Measurements from ENCODE around the gene IDI1.
A peak's percentile ranks its signal among the peaks of the same experiment; 100 is the strongest.

IDI1 gene

DNA sequence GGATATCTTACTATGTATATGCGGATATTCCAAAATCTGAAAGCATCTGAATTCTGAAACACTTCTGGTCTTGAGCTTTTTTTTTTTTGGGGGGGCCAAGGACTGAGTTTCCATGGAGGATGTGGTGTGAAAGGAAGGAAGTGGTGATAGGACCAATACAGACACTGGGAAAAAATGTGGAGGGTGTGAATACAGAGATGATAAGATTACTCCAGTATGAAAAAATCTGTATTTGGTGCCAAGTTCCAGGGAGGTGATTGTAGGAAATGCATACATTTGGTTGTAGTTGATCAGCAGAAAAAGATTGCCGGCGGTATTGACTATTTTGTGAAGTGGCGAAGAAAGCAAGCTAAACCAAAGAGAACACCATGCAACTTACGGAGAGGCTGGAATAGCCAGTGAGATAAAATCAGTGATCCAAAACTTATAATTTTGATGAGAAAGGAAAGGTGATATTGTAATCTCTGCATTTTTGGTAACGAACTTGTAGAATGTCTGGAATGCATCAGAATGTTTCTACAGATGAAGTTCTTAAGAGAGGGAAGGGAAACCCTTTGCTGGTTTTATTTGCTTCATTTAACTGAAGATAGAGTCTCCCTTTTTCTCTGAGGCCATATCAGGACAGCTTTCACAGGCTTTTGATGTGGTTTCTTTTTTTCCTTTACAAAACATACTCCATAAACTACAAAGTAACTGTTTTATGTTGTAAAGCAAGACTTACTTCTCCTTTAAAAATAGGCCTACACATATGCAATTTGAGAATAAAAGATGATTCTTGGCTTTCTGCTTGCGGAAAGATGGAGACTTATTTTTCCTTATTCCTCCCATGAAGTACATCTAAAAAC, 13.2 kb upstream of the IDI1 start:
- Histone ChIP-seq H3K4me3 (ENCODE audit: low read depth in 1 of 2, low read length in 2 of 2) (no peak overlapping the region), H3K27me3 (ENCODE audit: low read depth, low read length) (no peaks in the 10 kb centered on the region), H3K36me3 (ENCODE audit: control insufficient read depth in 1 of 2, insufficient read depth in 2 of 2, low read length in 2 of 2) (peaks cover 0 to 12% of the 10 kb centered on the region in 2 donors), H3K27ac (ENCODE audit: low read length) (no peak overlapping the region), H3K9me3 (ENCODE audit: control insufficient read depth in 1 of 2, low read length in 2 of 2) (no peaks in the 10 kb centered on the region), H3K4me1 (ENCODE audit: control insufficient read depth in 1 of 2, insufficient read depth in 2 of 2, low read length in 2 of 2) (peaks cover 0 to 14% of the 10 kb centered on the region in 2 donors)

DNA sequence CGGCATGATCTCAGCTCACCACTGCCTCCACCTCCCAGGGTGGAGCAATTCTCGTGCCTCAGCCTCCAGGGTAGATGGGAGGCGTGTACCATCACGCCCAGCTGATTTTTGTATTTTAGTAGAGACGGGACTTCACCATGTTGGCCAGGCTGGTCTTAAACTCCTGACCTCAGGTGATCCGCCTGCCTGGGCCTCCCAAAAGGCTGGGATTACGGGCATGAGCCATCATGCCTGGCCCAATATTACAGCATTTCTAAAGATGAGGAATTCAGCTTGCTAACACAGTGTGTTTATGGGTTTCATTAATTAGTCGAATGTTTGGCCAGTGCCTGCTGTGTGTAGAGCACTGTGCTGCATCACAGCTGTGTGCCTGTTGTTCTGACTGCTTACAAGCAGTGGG, 11.0 kb upstream of the IDI1 start:
- Histone ChIP-seq H3K9me3 (ENCODE audit: control insufficient read depth in 1 of 2, low read length in 2 of 2) (no peaks in the 10 kb centered on the region), H3K27ac (ENCODE audit: low read length) (no peak overlapping the region), H3K36me3 (ENCODE audit: control insufficient read depth in 1 of 2, insufficient read depth in 2 of 2, low read length in 2 of 2) (peaks cover 0 to 15% of the 10 kb centered on the region in 2 donors), H3K4me3 (ENCODE audit: low read depth in 1 of 2, low read length in 2 of 2) (no peak overlapping the region), H3K27me3 (ENCODE audit: low read depth, low read length) (no peaks in the 10 kb centered on the region), H3K4me1 (ENCODE audit: control insufficient read depth in 1 of 2, insufficient read depth in 2 of 2, low read length in 2 of 2) (peaks cover 5 to 23% of the 10 kb centered on the region in 2 donors)

DNA sequence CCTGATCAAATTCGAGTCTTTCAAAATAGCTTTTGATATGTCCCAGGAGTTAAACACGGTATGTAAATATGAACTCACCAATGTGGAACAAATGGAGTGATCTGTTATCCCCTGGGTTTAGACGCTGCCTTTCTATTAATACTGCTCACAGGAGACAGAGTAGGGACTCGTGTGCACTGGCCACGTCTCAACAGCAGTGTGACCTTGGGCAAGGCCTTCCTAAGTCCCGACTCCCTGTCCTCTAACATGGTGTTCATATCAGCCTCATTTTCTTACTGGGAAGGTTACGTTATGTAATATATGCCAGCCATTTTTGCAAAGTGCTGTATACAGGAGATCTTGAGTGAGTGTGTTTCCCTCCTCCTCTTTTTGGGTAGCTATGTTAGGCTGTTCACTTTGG, 9.1 kb upstream of the IDI1 start:
- H3K9me3 ChIP-seq (ENCODE audit: control insufficient read depth in 1 of 2, low read length in 2 of 2): no peaks in the 10 kb centered on the region
- peaks cover 7 to 36% of the 10 kb centered on the region in 2 donors for H3K4me1 ChIP-seq (ENCODE audit: control insufficient read depth in 1 of 2, insufficient read depth in 2 of 2, low read length in 2 of 2)
- no peak overlapping the region for H3K27ac ChIP-seq (ENCODE audit: low read length)
- peaks cover 7 to 8% of the 10 kb centered on the region in 2 donors for H3K36me3 ChIP-seq (ENCODE audit: control insufficient read depth in 1 of 2, insufficient read depth in 2 of 2, low read length in 2 of 2)
- H3K27me3 ChIP-seq (ENCODE audit: low read depth, low read length): no peaks in the 10 kb centered on the region
- H3K4me3 ChIP-seq (ENCODE audit: low read depth in 1 of 2, low read length in 2 of 2): peak overlapping the region in 1 of 2 donors; percentile 98

DNA sequence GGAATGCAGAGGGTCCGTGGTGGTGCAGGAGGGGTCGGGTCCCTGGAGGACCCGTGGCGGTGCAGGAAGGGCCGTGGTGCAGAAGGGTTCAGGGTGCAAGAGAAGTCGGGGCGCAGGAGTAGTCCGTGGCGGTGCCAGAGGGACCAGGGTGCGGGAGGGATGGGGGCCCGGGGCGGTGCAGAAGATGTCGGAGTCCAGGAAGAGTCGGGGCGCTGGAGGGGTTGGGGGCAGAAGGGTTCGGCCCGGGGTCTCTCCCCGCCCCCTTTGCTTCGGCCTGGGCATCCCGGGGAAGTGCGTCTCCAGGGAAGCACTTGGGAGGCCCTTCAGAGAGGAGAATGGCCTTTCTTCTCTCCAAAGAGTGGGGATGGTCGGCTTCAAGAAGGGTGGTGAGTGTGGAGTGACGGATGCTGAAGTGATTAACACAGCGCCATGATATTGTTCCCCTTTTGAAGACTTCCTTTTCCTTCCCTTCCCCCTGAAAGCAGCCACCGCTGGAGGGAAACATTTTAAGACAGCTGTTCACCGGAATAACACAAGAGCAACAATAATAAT, 8.3 kb upstream of the IDI1 start:
- Histone ChIP-seq H3K36me3 (ENCODE audit: control insufficient read depth in 1 of 2, insufficient read depth in 2 of 2, low read length in 2 of 2) (peaks cover 8 to 10% of the 10 kb centered on the region in 2 donors), H3K4me1 (ENCODE audit: control insufficient read depth in 1 of 2, insufficient read depth in 2 of 2, low read length in 2 of 2) (peaks cover 7 to 36% of the 10 kb centered on the region in 2 donors), H3K9me3 (ENCODE audit: control insufficient read depth in 1 of 2, low read length in 2 of 2) (no peaks in the 10 kb centered on the region), H3K27me3 (ENCODE audit: low read depth, low read length) (no peaks in the 10 kb centered on the region), H3K4me3 (ENCODE audit: low read depth in 1 of 2, low read length in 2 of 2) (peak overlapping the region; percentile 86 to 98), H3K27ac (ENCODE audit: low read length) (peak overlapping the region; percentile 95)

DNA sequence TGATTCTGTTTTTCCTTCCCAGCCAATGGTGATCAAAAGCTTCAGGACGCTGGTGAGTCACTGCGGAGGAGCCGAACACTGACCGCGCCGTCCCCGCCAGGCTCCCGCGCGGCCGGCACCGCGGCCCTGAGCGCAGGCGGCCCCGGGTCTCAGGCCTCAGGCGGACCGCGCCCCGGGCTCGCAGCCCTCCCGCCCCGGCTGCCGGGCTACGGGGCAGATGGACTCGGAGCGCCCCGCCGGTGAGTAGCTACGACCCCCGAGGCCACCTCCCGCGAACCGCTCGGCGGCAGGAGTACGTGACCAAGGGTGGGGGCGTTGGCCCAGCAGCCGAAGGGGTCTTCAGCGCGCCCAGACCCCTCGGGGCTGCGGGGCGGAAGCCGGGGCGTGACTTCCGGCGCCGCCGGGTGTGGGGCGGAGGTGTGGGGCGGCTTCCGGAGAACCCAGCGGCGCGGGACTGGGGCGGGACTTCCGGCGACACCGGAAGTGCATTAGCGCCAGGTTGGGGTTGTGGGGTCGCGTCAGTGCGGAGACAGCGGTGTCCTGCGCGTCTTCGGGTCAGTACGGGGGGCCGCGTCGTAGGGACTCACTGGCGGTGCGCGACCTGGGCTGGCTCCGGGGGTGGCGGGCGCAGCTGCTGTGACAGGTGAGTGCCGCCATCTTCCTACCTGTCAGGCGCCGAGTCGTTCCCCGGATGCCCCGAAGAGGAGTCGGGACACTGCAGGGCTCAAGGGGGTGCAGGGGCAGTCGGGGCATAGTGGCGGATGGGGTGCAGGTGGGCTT, 7.6 kb upstream of the IDI1 start, which contains the start of gene WDR37:
Gene WDR37 (plus strand): TSS at position 60 of the 780 bp plus-strand sequence. CDS start 15,771 bp downstream, outside the sequence.
- Histone ChIP-seq H3K27me3 (ENCODE audit: low read depth, low read length) (no peaks in the 10 kb centered on the region), H3K27ac (ENCODE audit: low read length) (peak within 1 kb of the TSS; percentile 95), H3K36me3 (ENCODE audit: control insufficient read depth in 1 of 2, insufficient read depth in 2 of 2, low read length in 2 of 2) (peaks cover 8 to 10% of the 10 kb centered on the region in 2 donors), H3K4me1 (ENCODE audit: control insufficient read depth in 1 of 2, insufficient read depth in 2 of 2, low read length in 2 of 2) (peaks cover 7 to 36% of the 10 kb centered on the region in 2 donors), H3K4me3 (ENCODE audit: low read depth in 1 of 2, low read length in 2 of 2) (peak within 1 kb of the TSS; percentile 86 to 98), H3K9me3 (ENCODE audit: control insufficient read depth in 1 of 2, low read length in 2 of 2) (no peaks in the 10 kb centered on the region)

DNA sequence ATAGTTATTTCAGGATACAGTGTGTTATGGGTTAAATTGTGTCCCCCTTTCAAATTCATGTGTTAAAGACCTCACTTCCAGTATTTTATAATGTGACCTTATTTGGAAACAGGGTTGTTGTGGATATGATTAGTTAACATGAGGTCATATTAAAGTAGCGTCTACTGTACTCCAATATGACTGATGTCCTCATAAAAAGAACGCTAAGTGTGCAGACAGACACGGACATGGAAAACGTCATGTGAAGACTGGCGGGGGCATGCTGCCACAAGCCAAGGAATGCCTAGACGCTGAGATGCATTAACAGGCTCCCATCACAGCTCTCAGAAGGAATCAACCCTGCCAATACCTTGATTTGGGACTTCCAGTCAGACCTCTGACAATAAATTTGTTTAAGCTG, 5.8 kb upstream of the IDI1 start:
- H3K27ac ChIP-seq (ENCODE audit: low read length): no peak overlapping the region
- H3K9me3 ChIP-seq (ENCODE audit: control insufficient read depth in 1 of 2, low read length in 2 of 2): no peaks in the 10 kb centered on the region
- H3K4me3 ChIP-seq (ENCODE audit: low read depth in 1 of 2, low read length in 2 of 2): peak overlapping the region; percentile 86 to 98
- H3K27me3 ChIP-seq (ENCODE audit: low read depth, low read length): no peaks in the 10 kb centered on the region
- H3K36me3 ChIP-seq (ENCODE audit: control insufficient read depth in 1 of 2, insufficient read depth in 2 of 2, low read length in 2 of 2): peaks cover 8 to 10% of the 10 kb centered on the region in 2 donors
- H3K4me1 ChIP-seq (ENCODE audit: control insufficient read depth in 1 of 2, insufficient read depth in 2 of 2, low read length in 2 of 2): peaks cover 7 to 47% of the 10 kb centered on the region in 2 donors

DNA sequence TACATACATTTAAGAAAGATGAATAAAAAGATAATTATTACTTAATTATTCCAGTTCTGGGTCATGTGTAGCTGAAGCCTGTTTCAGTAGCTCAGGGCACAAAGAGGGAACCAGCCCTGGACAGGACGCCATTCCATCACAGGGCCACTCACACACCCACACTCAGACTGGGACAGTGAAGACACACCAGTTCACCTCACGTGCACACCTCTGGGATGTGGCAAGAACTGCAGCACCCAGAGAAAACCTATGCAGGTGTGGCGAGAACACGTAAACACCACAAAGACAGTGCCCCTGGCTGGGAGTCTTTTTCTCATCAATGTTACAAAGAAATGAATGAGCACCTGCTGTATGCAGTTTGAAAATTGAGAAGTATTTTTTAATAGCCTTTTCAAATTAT, 1.6 kb upstream of the IDI1 start:
- no peaks in the 10 kb centered on the region for H3K9me3 ChIP-seq (ENCODE audit: control insufficient read depth in 1 of 2, low read length in 2 of 2)
- H3K36me3 ChIP-seq (ENCODE audit: control insufficient read depth in 1 of 2, insufficient read depth in 2 of 2, low read length in 2 of 2): peaks cover 7 to 8% of the 10 kb centered on the region in 2 donors
- H3K27ac ChIP-seq (ENCODE audit: low read length): no peak overlapping the region
- no peaks in the 10 kb centered on the region for H3K27me3 ChIP-seq (ENCODE audit: low read depth, low read length)
- peaks cover 11 to 41% of the 10 kb centered on the region in 2 donors for H3K4me1 ChIP-seq (ENCODE audit: control insufficient read depth in 1 of 2, insufficient read depth in 2 of 2, low read length in 2 of 2)
- H3K4me3 ChIP-seq (ENCODE audit: low read depth in 1 of 2, low read length in 2 of 2): no peak overlapping the region

DNA sequence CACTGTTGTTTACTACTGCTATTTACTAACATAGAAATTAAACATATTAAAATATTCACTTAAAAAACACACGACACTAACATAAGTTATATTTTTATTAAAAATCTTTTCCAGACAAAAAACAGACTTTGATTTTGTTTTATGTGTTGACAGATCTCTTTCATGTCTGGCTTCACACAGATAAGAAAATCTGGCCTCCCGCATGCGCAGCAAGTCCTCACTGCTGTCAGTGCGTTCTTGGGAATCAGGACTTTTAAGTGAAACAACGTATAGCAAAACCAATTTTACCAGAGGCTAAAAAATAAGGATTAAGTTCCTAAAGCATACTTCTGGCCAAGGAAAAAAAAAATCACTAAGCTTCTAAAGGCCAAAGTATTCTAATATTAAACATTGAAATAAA, 1.2 kb upstream of the IDI1 start:
- Histone ChIP-seq H3K4me1 (ENCODE audit: control insufficient read depth in 1 of 2, insufficient read depth in 2 of 2, low read length in 2 of 2) (peaks cover 9 to 37% of the 10 kb centered on the region in 2 donors), H3K27me3 (ENCODE audit: low read depth, low read length) (no peaks in the 10 kb centered on the region), H3K27ac (ENCODE audit: low read length) (peak overlapping the region; percentile 94), H3K9me3 (ENCODE audit: control insufficient read depth in 1 of 2, low read length in 2 of 2) (no peaks in the 10 kb centered on the region), H3K36me3 (ENCODE audit: control insufficient read depth in 1 of 2, insufficient read depth in 2 of 2, low read length in 2 of 2) (peaks cover 7 to 8% of the 10 kb centered on the region in 2 donors), H3K4me3 (ENCODE audit: low read depth in 1 of 2, low read length in 2 of 2) (peak overlapping the region; percentile 80 to 87)

DNA sequence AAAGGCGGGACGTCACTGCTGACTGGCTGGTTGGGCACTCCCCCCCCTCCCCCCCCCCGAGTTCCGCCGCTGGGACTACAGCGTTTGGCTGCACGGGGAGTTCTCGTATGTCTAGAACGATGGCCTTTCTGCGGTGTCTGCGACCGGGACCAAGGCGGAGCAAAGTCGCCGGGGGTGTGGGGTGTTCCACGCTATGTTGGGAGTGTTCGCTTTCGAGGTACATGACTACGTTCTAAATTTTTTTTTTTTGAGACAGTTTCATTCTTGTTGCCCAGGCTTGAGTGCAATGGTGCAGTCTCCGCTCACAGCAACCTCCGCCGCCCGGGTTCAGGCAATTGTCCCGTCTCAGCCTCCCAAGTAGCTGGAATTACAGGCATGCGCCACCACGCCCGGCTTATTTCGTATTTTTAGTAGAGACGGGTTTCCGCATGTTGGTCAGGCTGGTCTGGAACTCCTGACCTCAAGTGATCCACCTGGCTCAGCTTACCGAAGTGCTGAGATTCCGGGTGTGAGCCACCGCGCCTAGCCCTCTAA, 573 bp upstream of the IDI1 start:
- Histone ChIP-seq H3K4me3 (ENCODE audit: low read depth in 1 of 2, low read length in 2 of 2) (peak overlapping the region; percentile 80 to 87), H3K27me3 (ENCODE audit: low read depth, low read length) (no peaks in the 10 kb centered on the region), H3K36me3 (ENCODE audit: control insufficient read depth in 1 of 2, insufficient read depth in 2 of 2, low read length in 2 of 2) (peaks cover 7 to 8% of the 10 kb centered on the region in 2 donors), H3K4me1 (ENCODE audit: control insufficient read depth in 1 of 2, insufficient read depth in 2 of 2, low read length in 2 of 2) (peaks cover 4 to 30% of the 10 kb centered on the region in 2 donors), H3K27ac (ENCODE audit: low read length) (peak overlapping the region; percentile 94), H3K9me3 (ENCODE audit: control insufficient read depth in 1 of 2, low read length in 2 of 2) (no peaks in the 10 kb centered on the region)

DNA sequence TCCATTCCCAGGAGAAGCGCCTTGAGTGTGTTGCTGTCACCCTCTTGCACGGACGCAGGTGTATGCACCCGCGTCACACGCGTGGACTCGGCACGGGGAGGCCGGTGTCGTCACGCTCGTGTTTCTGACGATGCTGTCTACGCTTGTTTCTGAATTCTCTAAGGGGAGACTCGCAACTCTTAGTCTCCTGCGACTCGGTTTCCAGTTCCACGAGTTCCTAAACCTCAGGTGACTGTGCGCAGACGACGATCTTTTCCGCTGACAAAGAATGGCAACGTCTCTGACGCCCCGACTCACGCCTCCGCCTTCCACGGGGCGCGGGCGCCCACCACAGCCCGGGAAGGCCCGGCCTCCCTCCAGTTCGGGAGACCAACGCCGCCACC, 579 bp downstream of the IDI1 start:
- Histone ChIP-seq H3K36me3 (ENCODE audit: control insufficient read depth in 1 of 2, insufficient read depth in 2 of 2, low read length in 2 of 2) (peaks cover 0 to 9% of the 10 kb centered on the region in 2 donors), H3K27me3 (ENCODE audit: low read depth, low read length) (no peaks in the 10 kb centered on the region), H3K4me1 (ENCODE audit: control insufficient read depth in 1 of 2, insufficient read depth in 2 of 2, low read length in 2 of 2) (peaks cover 4 to 22% of the 10 kb centered on the region in 2 donors), H3K9me3 (ENCODE audit: control insufficient read depth in 1 of 2, low read length in 2 of 2) (no peaks in the 10 kb centered on the region), H3K27ac (ENCODE audit: low read length) (peak overlapping the region; percentile 94), H3K4me3 (ENCODE audit: low read depth in 1 of 2, low read length in 2 of 2) (peak overlapping the region; percentile 80 to 87)

DNA sequence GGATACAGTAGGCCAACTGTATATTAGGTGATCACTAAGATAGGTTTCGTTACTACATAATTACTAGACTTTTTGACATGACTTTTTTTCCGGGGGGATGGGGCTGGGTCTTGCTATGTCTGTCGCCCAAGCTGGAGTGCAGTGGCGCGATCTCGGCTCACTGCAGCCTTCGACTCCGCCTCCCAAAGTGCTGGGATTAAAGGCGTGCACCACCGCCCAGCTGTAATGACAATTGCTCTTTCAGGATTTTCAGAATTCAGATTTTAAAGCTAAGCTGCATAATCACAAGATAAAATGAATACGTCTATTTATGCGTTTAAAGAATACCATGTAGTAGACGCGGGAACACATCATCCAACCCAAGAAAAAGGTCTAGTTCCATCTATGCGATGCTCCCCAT, 982 bp downstream of the IDI1 start:
- no peaks in the 10 kb centered on the region for H3K27me3 ChIP-seq (ENCODE audit: low read depth, low read length)
- peaks cover 0 to 8% of the 10 kb centered on the region in 2 donors for H3K36me3 ChIP-seq (ENCODE audit: control insufficient read depth in 1 of 2, insufficient read depth in 2 of 2, low read length in 2 of 2)
- H3K27ac ChIP-seq (ENCODE audit: low read length): peak overlapping the region; percentile 94
- H3K4me1 ChIP-seq (ENCODE audit: control insufficient read depth in 1 of 2, insufficient read depth in 2 of 2, low read length in 2 of 2): peaks cover 4 to 22% of the 10 kb centered on the region in 2 donors
- H3K4me3 ChIP-seq (ENCODE audit: low read depth in 1 of 2, low read length in 2 of 2): peak overlapping the region; percentile 80 to 87
- H3K9me3 ChIP-seq (ENCODE audit: control insufficient read depth in 1 of 2, low read length in 2 of 2): no peaks in the 10 kb centered on the region
